Loucy (cell line): ENCODE results near the gene CUL1.

Experiments
- H2AFZ ChIP-seq: fragments of 200-600 bp; sonication (generic); 2 replicates; pipeline ENCODE4 v1.6.0; 2016; ENCODE audit warnings: antibody characterized with exemption, mild to moderate bottlenecking, low read length, moderate library complexity
- H3F3A ChIP-seq: fragments of 200-600 bp; 2 replicates; pipeline ENCODE4 v1.6.0; 2016; ENCODE audit warnings: antibody characterized with exemption, low read depth, mild to moderate bottlenecking
- H3K27me3 ChIP-seq: fragments of 200-600 bp; sonication (generic); 2 replicates; pipeline ENCODE4 v1.6.1; 2014; ENCODE audit warnings: low read length, mild to moderate bottlenecking; ENCODE audit not compliant: insufficient read depth, poor library complexity, severe bottlenecking
- H3K36me3 ChIP-seq: fragments of 200-600 bp; sonication (generic); 2 replicates; pipeline ENCODE4 v1.6.1; 2016; ENCODE audit warnings: low read length; ENCODE audit not compliant: insufficient read depth
- H3K4me1 ChIP-seq: fragments of 200-600 bp; sonication (generic); 2 replicates; pipeline ENCODE4 v1.5.1; 2014; ENCODE audit warnings: low read length, mild to moderate bottlenecking; ENCODE audit not compliant: insufficient read depth, poor library complexity, severe bottlenecking
- H3K4me2 ChIP-seq: fragments of 200-600 bp; sonication (generic); 2 replicates; pipeline ENCODE4 v1.6.0; 2014; ENCODE audit warnings: antibody characterized with exemption, low read length, low read depth, mild to moderate bottlenecking; ENCODE audit not compliant: poor library complexity, severe bottlenecking
- H3K4me3 ChIP-seq: fragments of 200-600 bp; sonication (generic); 2 replicates; pipeline ENCODE4 v1.5.1; 2014; ENCODE audit warnings: low read length, mild to moderate bottlenecking, mixed read lengths; ENCODE audit not compliant: poor library complexity, severe bottlenecking
- H3K79me2 ChIP-seq: fragments of 200-600 bp; sonication (generic); 2 replicates; pipeline ENCODE4 v1.6.1; 2014; ENCODE audit warnings: low read length; ENCODE audit not compliant: insufficient read depth
- H3K9ac ChIP-seq: fragments of 200-600 bp; sonication (generic); 2 replicates; pipeline ENCODE4 v1.6.0; 2014; ENCODE audit warnings: mild to moderate bottlenecking, low read depth, low read length, moderate library complexity; ENCODE audit not compliant: poor library complexity, severe bottlenecking
- H3K9me2 ChIP-seq: fragments of 200-600 bp; sonication (generic); replicated peaks from 2 replicates; pipeline ENCODE4 v1.6.1; 2016; ENCODE audit warnings: low read depth, low read length, mixed read lengths
- H3K9me3 ChIP-seq: fragments of 200-600 bp; sonication (generic); 2 replicates; pipeline ENCODE4 v1.6.1; 2014; ENCODE audit warnings: mild to moderate bottlenecking, antibody characterized with exemption, low read length, low read depth; ENCODE audit not compliant: insufficient read depth
- H4K20me1 ChIP-seq: fragments of 200-600 bp; sonication (generic); 2 replicates; pipeline ENCODE4 v1.6.0; 2014; ENCODE audit warnings: antibody characterized with exemption, low read length, mild to moderate bottlenecking; ENCODE audit not compliant: insufficient read depth, poor library complexity, severe bottlenecking
- EZH2phosphoT487 ChIP-seq: fragments of 200-600 bp; IDR thresholded peaks from 2 replicates; pipeline ENCODE4 v1.6.1; 2018; ENCODE audit warnings: antibody characterized with exemption, mild to moderate bottlenecking, moderate library complexity, borderline replicate concordance
- TF ChIP-seq, protein P1 (sequence below): fragments of 200-600 bp; sonication (generic); conservative IDR thresholded peaks from 2 replicates; pipeline ENCODE4 v1.5.1; 2014; ENCODE audit warnings: mild to moderate bottlenecking, antibody characterized with exemption, low read length

The CUL1 gene

GRCh38 chr7:148733496-148733895 lies 34.8 kb downstream of the CUL1 start:
- H3K9ac ChIP-seq, result no peak overlapping the region
- no peak overlapping the region for H3K4me3 ChIP-seq
- H3K36me3 ChIP-seq, result peaks cover 40% of the 10 kb centered on the region; the same call in 1 of the 2 replicates
- TF ChIP-seq, protein P1, sequence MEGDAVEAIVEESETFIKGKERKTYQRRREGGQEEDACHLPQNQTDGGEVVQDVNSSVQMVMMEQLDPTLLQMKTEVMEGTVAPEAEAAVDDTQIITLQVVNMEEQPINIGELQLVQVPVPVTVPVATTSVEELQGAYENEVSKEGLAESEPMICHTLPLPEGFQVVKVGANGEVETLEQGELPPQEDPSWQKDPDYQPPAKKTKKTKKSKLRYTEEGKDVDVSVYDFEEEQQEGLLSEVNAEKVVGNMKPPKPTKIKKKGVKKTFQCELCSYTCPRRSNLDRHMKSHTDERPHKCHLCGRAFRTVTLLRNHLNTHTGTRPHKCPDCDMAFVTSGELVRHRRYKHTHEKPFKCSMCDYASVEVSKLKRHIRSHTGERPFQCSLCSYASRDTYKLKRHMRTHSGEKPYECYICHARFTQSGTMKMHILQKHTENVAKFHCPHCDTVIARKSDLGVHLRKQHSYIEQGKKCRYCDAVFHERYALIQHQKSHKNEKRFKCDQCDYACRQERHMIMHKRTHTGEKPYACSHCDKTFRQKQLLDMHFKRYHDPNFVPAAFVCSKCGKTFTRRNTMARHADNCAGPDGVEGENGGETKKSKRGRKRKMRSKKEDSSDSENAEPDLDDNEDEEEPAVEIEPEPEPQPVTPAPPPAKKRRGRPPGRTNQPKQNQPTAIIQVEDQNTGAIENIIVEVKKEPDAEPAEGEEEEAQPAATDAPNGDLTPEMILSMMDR, result no peak
- no peak for TF ChIP-seq EZH2phosphoT487
- no peak overlapping the region for H3K4me2 ChIP-seq
- no peaks in the 10 kb centered on the region for H3F3A ChIP-seq
- H2AFZ ChIP-seq, result no peak overlapping the region
- H4K20me1 ChIP-seq, result no peaks in the 10 kb centered on the region
- no peaks in the 10 kb centered on the region for H3K27me3 ChIP-seq
- H3K79me2 ChIP-seq, result peaks cover 14% of the 10 kb centered on the region; the same call in 1 of the 2 replicates
- no peaks in the 10 kb centered on the region for H3K9me3 ChIP-seq
- H3K9me2 ChIP-seq, result no peaks in the 10 kb centered on the region
- no peaks in the 10 kb centered on the region for H3K4me1 ChIP-seq

GRCh38 chr7:148735141-148735540 lies 36.4 kb downstream of the CUL1 start:
- Histone ChIP-seq H3F3A (no peaks in the 10 kb centered on the region), H3K27me3 (no peaks in the 10 kb centered on the region), H3K4me3 (no peak overlapping the region), H2AFZ (no peak overlapping the region), H3K79me2 (peaks cover 3% of the 10 kb centered on the region; the same call in 1 of the 2 replicates), H3K9me2 (no peaks in the 10 kb centered on the region), H4K20me1 (no peaks in the 10 kb centered on the region), H3K4me1 (no peaks in the 10 kb centered on the region), H3K36me3 (peaks cover 40% of the 10 kb centered on the region; the same call in 1 of the 2 replicates), H3K9me3 (no peaks in the 10 kb centered on the region), H3K9ac (no peak overlapping the region), H3K4me2 (no peak overlapping the region)
- TF ChIP-seq, protein P1, result no peak
- TF ChIP-seq EZH2phosphoT487, result no peak

DNA sequence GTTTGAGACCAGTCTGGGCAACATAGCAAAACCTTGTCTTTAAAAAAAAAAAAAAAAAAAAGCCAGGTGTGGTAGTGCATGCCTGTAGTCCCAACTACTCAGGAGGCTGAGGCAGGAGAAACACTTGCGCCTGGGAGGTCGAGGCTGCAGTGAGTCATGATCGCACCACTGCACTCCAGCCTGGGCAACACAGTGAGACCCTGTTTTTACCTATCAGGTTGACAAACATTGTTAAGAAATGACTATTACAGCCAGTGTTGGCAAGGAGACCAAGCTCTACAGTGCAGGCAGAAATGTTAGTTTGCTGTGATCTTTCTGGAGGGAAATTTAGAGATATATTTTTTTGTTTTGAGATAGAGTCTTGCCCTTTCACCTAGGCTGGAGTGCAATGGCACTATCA lies 37.3 kb downstream of the CUL1 start:
- H3K9me2 ChIP-seq, result no peaks in the 10 kb centered on the region
- peaks cover 45% of the 10 kb centered on the region; the same call in 1 of the 2 replicates for H3K36me3 ChIP-seq
- no peaks in the 10 kb centered on the region for H3K27me3 ChIP-seq
- H4K20me1 ChIP-seq, result no peaks in the 10 kb centered on the region
- TF ChIP-seq, protein P1, result no peak
- no peak for TF ChIP-seq EZH2phosphoT487
- no peaks in the 10 kb centered on the region for H3F3A ChIP-seq
- H3K4me2 ChIP-seq, result no peak overlapping the region
- H3K79me2 ChIP-seq, result peaks cover 3% of the 10 kb centered on the region; the same call in 1 of the 2 replicates
- no peaks in the 10 kb centered on the region for H3K9me3 ChIP-seq
- no peaks in the 10 kb centered on the region for H3K4me1 ChIP-seq
- H2AFZ ChIP-seq, result no peak overlapping the region
- H3K9ac ChIP-seq, result no peak overlapping the region
- no peak overlapping the region for H3K4me3 ChIP-seq
